GM15510 (cell line): ENCODE data around the gene CLEC12A.

Experiments used
- POLR2A ChIP-seq: IDR thresholded peaks from 3 replicates; pipeline ENCODE4 v1.6.1; 2011; ENCODE audit warnings: borderline replicate concordance; ENCODE audit not compliant: insufficient read length; ENCODE audit errors: extremely low read depth

The CLEC12A gene

GRCh38 chr12:10016881-10017280 is 45.7 kb downstream of the CLEC12A start:
- no peak for TF ChIP-seq POLR2A

GRCh38 chr12:10018386-10018785 is 47.2 kb downstream of the CLEC12A start:
- TF ChIP-seq POLR2A: no peak

DNA sequence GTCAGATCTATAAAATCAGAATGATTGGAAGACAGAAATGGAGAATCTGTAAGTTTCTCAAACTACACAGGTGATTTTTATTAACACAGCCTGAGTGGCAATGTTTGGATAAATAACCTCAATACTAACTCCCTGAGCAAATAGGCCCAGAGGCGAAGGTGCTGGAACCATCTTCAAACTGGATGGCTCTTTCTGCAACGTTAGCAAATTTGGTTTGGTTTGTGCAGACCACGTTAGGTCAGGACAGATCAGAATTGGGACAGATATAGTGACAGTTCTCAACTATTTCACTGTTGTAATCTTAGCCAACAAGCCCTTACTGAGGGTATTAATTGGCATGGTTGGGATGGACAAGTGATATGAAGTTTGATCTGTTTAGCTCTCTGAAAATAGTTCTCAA is 50.1 kb downstream of the CLEC12A start:
- no peak for TF ChIP-seq POLR2A

DNA sequence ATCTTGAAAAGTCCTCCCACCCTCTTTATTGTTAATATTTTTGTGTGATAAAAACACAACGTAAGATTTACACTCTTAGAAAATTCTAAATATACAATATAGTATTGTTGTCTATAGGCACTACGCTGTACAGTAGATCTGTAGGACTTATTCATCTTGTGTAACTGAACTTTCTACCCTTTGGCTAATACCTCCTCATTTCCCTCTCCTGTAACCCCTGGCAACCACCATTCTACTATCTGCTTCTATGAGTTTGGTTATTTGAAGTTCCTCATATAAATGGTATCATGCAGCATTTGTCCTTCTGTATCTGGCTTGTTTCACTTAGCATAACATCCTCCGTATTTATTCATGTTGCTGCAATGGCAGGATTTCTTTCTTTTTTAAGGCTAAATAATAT is 54.0 kb downstream of the CLEC12A start:
- no peak for TF ChIP-seq POLR2A

DNA sequence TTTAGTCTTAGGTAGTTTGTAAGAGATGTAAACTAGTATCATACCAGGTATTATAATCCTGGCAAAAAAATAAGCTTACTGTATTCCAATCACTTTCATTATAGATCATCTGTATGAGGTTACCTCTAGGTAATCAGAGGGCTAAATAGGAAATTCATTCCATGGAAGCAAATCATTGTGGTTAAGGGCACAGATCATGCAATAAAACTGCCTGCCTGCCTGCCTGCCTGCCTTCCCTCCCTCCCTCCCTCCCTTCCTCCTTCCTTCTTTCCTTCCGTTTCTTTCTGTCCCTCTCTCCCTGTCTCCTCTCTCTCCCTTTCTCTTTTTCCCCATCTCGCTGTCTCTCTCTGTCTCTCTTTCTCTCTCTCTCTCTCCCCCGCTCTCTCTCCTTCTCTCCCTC is 56.1 kb downstream of the CLEC12A start:
- TF ChIP-seq POLR2A: no peak

DNA sequence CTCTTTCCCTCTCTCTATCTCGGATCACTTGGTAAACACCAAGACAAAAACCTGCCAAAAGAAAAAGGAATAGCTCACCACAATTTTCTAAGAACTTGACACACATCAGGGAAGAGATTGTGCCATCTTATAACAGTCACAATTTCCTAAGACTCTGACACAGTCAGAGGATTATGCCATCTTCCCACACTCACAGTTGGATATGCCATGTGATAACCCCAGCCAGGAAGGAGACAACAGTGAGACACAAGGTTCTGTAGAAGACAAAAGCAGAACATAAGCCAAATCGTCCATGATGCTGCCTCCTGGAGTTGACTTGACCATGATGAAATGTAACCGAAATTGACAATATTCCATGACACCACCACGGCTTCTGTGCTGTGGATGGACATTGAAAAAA is 56.5 kb downstream of the CLEC12A start:
- TF ChIP-seq POLR2A: no peak

- TF ChIP-seq POLR2A: no peak
Observed at GRCh38 chr12:10030446-10030845, 59.2 kb downstream of the CLEC12A start, which contains the start of gene CLEC9A. Gene CLEC9A (plus strand): TSS chr12:10030682. CDS start chr12:10052688, 22,006 bp downstream.

- no peak for TF ChIP-seq POLR2A
Observed at GRCh38 chr12:10031321-10031720, 60.1 kb downstream of the CLEC12A start.

DNA sequence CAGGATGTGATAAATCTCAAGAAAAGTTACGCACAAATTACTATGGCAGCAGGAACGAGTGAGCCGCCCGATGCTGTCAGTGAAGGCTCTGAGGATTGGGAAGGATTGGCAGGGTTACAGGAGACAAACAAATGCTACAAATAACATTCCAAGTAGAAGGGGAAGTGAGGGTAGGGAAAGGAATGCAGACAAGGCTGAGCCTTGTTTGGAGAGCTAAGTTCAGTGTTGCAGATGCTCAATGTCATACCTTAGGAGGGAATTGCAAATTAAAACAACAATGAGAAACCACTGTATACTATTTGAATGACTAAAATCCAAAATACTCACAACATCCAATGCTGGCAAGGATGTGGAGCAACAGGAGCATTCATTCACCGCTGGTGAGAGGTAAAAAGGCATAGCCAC is 60.6 kb downstream of the CLEC12A start:
- no peak for TF ChIP-seq POLR2A

DNA sequence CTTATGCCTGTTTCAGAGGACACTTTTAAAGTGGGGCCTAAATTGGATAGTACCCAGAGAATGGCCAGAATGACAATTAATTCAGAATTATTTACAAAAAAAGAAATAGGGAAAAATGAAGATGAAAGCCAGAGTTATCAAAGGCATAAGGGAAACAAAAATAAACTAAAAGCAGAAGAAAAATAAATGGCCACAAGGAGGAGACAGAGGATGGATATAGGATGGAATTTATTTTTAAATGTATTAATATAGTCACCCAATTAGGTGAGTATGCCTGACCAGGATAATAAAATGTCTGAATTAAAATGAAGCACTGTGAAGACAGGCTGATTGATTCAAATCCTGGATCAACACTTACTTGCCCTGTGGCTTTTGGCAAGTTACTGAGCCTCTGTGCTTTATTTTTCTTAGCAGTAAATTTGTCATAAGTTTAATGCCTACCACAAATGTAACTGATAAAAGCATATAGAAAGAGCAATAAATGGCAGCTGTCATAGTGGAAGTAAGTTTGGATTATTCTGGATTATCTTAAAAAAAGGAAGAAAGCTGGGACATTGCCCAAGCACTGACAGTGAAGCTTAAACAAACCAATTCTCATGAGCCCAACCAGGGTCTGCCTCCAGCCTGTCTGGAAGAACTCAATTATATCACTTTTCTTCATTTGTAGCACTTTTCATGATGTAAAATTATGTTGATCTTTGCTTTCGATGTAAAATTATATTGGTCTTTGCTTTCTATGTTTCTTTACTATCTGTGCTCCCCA is 62.8 kb downstream of the CLEC12A start:
- no peak for TF ChIP-seq POLR2A
